Measurements from ENCODE around the gene MRPS35.

DNA sequence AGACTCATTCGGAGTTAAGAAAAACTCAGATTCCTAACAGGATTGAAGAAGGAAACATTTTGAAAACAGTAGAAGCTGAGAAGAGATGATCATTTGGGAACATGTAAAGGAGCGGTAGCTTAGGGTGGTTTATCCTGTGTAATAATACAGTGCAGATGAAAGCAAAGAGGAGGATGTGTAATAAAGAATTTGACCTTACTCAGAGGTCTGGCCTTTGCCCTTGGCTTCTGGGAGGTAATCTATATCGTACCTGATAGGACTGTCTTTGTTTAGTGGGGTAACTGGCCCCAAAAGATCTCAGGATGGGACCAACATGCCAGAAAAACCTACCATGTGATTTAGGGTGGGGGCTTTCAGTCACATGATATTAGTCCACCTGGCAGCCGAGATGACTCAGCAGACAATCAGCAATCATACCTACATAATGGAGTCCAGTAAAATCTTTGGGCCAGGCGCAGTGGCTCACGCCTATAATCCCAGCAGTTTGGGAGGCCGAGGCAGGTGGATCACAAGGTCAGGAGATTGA, 46.1 kb downstream of the MRPS35 start:
- TF ChIP-seq, protein P1, sequence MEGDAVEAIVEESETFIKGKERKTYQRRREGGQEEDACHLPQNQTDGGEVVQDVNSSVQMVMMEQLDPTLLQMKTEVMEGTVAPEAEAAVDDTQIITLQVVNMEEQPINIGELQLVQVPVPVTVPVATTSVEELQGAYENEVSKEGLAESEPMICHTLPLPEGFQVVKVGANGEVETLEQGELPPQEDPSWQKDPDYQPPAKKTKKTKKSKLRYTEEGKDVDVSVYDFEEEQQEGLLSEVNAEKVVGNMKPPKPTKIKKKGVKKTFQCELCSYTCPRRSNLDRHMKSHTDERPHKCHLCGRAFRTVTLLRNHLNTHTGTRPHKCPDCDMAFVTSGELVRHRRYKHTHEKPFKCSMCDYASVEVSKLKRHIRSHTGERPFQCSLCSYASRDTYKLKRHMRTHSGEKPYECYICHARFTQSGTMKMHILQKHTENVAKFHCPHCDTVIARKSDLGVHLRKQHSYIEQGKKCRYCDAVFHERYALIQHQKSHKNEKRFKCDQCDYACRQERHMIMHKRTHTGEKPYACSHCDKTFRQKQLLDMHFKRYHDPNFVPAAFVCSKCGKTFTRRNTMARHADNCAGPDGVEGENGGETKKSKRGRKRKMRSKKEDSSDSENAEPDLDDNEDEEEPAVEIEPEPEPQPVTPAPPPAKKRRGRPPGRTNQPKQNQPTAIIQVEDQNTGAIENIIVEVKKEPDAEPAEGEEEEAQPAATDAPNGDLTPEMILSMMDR (IDR thresholded peaks at IDR 0.05), result no peak
- no peak for TF ChIP-seq POLR2A (IDR thresholded peaks at IDR 0.05)
